ENCODE measurements around the gene PP2D1. TPM values are rescaled to one million over a fixed set of nuclear protein-coding genes. Genes with fewer than 3 reads are reported as not detected.
A peak's percentile ranks its signal among the peaks of the same experiment; 100 is the strongest.
"Not testable (repeated sequence)": the region's sequence is repeated elsewhere in the genome, so short reads cannot be mapped to it uniquely, and the experiment has no call there.

Gene PP2D1
- total RNA-seq, 1 experiment from 2014 or later: not detected

- TF ChIP-seq, protein P1, sequence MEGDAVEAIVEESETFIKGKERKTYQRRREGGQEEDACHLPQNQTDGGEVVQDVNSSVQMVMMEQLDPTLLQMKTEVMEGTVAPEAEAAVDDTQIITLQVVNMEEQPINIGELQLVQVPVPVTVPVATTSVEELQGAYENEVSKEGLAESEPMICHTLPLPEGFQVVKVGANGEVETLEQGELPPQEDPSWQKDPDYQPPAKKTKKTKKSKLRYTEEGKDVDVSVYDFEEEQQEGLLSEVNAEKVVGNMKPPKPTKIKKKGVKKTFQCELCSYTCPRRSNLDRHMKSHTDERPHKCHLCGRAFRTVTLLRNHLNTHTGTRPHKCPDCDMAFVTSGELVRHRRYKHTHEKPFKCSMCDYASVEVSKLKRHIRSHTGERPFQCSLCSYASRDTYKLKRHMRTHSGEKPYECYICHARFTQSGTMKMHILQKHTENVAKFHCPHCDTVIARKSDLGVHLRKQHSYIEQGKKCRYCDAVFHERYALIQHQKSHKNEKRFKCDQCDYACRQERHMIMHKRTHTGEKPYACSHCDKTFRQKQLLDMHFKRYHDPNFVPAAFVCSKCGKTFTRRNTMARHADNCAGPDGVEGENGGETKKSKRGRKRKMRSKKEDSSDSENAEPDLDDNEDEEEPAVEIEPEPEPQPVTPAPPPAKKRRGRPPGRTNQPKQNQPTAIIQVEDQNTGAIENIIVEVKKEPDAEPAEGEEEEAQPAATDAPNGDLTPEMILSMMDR (IDR thresholded peaks at IDR 0.05; ENCODE audit: unreplicated experiment): no peak
- Mint-ChIP-seq H3K27me3 (ENCODE audit: unreplicated experiment) (no peaks in the 10 kb centered on the region), H3K9me3 (ENCODE audit: low read depth, unreplicated experiment) (no peaks in the 10 kb centered on the region), H3K27ac (ENCODE audit: unreplicated experiment) (peak overlapping the region; percentile 89), H3K4me1 (ENCODE audit: low read depth, unreplicated experiment) (peaks cover 30% of the 10 kb centered on the region), H3K36me3 (ENCODE audit: insufficient read depth, unreplicated experiment) (peaks cover 25% of the 10 kb centered on the region), H3K4me3 (ENCODE audit: low read depth, unreplicated experiment) (peak overlapping the region; percentile 84)
- BruUV-seq (replicated peaks): no TSS peak
- intact Hi-C loops (cut with micrococcal nuclease; ENCODE audit: unreplicated experiment): loop anchor here (5.0 kb wide), 1 partner anchor 92 kb away; the partner anchor contains the start of gene RAB5A
- CTCF ChIA-PET: no interaction called here
- no peak for DNase-seq
These were observed 26.8 kb upstream of the PP2D1 start for GRCh38 chr3:20038699-20039465.

- peaks cover 25% of the 10 kb centered on the region for H3K36me3 Mint-ChIP-seq (ENCODE audit: insufficient read depth, unreplicated experiment)
- H3K4me3 Mint-ChIP-seq (ENCODE audit: low read depth, unreplicated experiment): no peak overlapping the region
- no peaks in the 10 kb centered on the region for H3K27me3 Mint-ChIP-seq (ENCODE audit: unreplicated experiment)
- no TSS peak for BruUV-seq (replicated peaks)
- H3K4me1 Mint-ChIP-seq (ENCODE audit: low read depth, unreplicated experiment): peaks cover 18% of the 10 kb centered on the region
- no peak for DNase-seq
- TF ChIP-seq, protein P1 (IDR thresholded peaks at IDR 0.05; ENCODE audit: unreplicated experiment): no peak
- intact Hi-C loops (cut with micrococcal nuclease; ENCODE audit: unreplicated experiment): loop anchor here (5.0 kb wide), 1 partner anchor 90 kb away; the partner anchor contains the start of gene RAB5A
- H3K9me3 Mint-ChIP-seq (ENCODE audit: low read depth, unreplicated experiment): no peaks in the 10 kb centered on the region
- no peak overlapping the region for H3K27ac Mint-ChIP-seq (ENCODE audit: unreplicated experiment)
- CTCF ChIA-PET: no interaction called here
These were observed 25.4 kb upstream of the PP2D1 start for GRCh38 chr3:20037255-20037996.

DNA sequence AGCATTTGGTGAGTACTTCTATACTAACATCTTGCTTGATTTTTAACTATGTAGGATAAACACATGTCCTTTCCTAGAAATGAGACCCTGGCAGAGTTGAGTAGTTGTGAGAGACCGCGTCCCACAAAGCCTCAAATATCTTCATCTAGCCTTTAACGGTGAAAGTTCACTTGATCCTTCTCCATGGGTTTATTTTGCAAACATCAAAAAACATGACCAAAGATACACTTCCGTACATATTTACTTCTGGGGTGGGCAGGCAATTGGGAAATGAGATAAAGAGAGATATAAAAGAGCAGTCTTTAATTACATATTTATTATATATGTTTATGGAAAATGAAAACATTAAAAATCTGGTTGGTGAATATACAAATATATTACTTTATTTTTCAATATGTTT, 23.0 kb upstream of the PP2D1 start:
- H3K4me1 Mint-ChIP-seq (ENCODE audit: low read depth, unreplicated experiment): peaks cover 10% of the 10 kb centered on the region
- no TSS peak for BruUV-seq (replicated peaks)
- no peak overlapping the region for H3K27ac Mint-ChIP-seq (ENCODE audit: unreplicated experiment)
- no peaks in the 10 kb centered on the region for H3K9me3 Mint-ChIP-seq (ENCODE audit: low read depth, unreplicated experiment)
- peaks cover 10% of the 10 kb centered on the region for H3K36me3 Mint-ChIP-seq (ENCODE audit: insufficient read depth, unreplicated experiment)
- TF ChIP-seq, protein P1 (IDR thresholded peaks at IDR 0.05; ENCODE audit: unreplicated experiment): no peak
- intact Hi-C loops (cut with micrococcal nuclease; ENCODE audit: unreplicated experiment): loop anchor here (5.0 kb wide), 1 partner anchor 88 kb away; the partner anchor contains the start of gene RAB5A
- no peak for DNase-seq
- CTCF ChIA-PET: no interaction called here
- H3K4me3 Mint-ChIP-seq (ENCODE audit: low read depth, unreplicated experiment): no peak overlapping the region
- H3K27me3 Mint-ChIP-seq (ENCODE audit: unreplicated experiment): no peaks in the 10 kb centered on the region

DNA sequence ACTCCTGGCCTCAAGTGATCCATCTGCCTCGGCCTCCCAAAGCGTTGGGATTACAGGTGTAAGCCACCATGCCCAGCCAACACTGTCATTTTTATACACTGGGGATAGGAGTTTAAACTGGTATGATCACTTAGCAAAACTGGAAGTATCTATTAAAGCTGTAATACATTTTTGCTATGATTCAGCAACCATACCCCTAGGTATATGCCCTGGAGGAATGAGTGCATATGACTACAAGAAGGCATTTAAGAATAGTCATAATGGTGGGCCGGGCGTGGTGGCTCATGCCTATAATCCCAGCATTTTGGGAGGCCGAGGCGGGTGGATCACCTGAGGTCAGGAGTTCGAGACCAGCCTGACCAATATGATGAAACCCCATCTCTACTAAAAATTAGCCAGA, 19.9 kb upstream of the PP2D1 start:
- DNase-seq, CTCF ChIA-PET: not testable (repeated sequence)

More for the DNA sequence above, 19.9 kb upstream of the PP2D1 start:
- H3K9me3 Mint-ChIP-seq (ENCODE audit: low read depth, unreplicated experiment); H3K27ac Mint-ChIP-seq (ENCODE audit: unreplicated experiment); H3K36me3 Mint-ChIP-seq (ENCODE audit: insufficient read depth, unreplicated experiment); H3K4me3 Mint-ChIP-seq (ENCODE audit: low read depth, unreplicated experiment); H3K27me3 Mint-ChIP-seq (ENCODE audit: unreplicated experiment); BruUV-seq (replicated peaks); intact Hi-C loops (cut with micrococcal nuclease; ENCODE audit: unreplicated experiment); H3K4me1 Mint-ChIP-seq (ENCODE audit: low read depth, unreplicated experiment): not testable (repeated sequence)

Measured in Calu3 (cell line).